B cell (primary cell): ENCODE results near the gene ULBP1. TPM values are rescaled to one million over a fixed set of nuclear protein-coding genes. Genes with fewer than 3 reads are reported as not detected.

Experiments used
- ATAC-seq: fragments of 200-7000 bp; cut with Tn5 transposase; one replicate; pipeline ENCODE4 v1.10.0; 2021; ENCODE audit warnings: low read depth, mild to moderate bottlenecking, moderate number of reproducible peaks, moderate library complexity
- CTCF ChIA-PET: fragments of 350-600 bp; sonication (Branson Sonifier 250); formaldehyde crosslinking; loops from one replicate; lab custom pipeline; 2021; ENCODE audit warnings: antibody characterized with exemption, inconsistent platforms; lab: Charles Lee
- POLR2A ChIA-PET: fragments of 350-600 bp; sonication (Branson Sonifier 250); formaldehyde crosslinking; loops from one replicate; lab custom pipeline; 2021; ENCODE audit warnings: antibody characterized with exemption; lab: Charles Lee
- DNase-seq: peaks from one replicate; pipeline ENCODE4 v3.0.0; 2013
- H2AFZ ChIP-seq: 2 replicates; pipeline ENCODE4 v1.6.1; 2012; ENCODE audit warnings: mild to moderate bottlenecking, low read depth, low read length; ENCODE audit not compliant: insufficient read depth, poor library complexity, severe bottlenecking
- H3K27ac ChIP-seq, 2 donors: 1 replicate in 1 of 2; 2 replicates in 1 of 2; pipeline ENCODE4 v1.5.1; 2012 to 2013; ENCODE audit warnings: low read length in 2 of 2, mild to moderate bottlenecking in 2 of 2, moderate library complexity in 1 of 2
- H3K27me3 ChIP-seq, 4 experiments: fragments of 200-600 bp in 1 of 4; sonication (generic) in 1 of 4; replicated peaks in 1 of 4; 1 replicate in 2 of 4; 2 replicates in 2 of 4; pipeline versions ENCODE4 v1.6.1 to v1.7.0; 2013 to 2016; ENCODE audit warnings: low read length in 3 of 4, mild to moderate bottlenecking in 2 of 4, mixed read lengths in 1 of 4, moderate library complexity in 1 of 4; ENCODE audit not compliant: insufficient read depth in 4 of 4, control insufficient read depth in 3 of 4; ENCODE audit errors: control extremely low read depth in 1 of 4
- H3K36me3 ChIP-seq, 2 experiments: replicated peaks in 1 of 2; 1 replicate in 1 of 2; 2 replicates in 1 of 2; pipeline versions ENCODE4 v1.6.1 to v1.7.1; 2013; ENCODE audit warnings: low read length in 1 of 2; ENCODE audit not compliant: insufficient read depth in 2 of 2, control insufficient read depth in 1 of 2; ENCODE audit errors: control extremely low read depth in 1 of 2, extremely low read depth in 1 of 2
- H3K4me1 ChIP-seq, 2 donors: fragments of 200-600 bp in 1 of 2; sonication (generic) in 1 of 2; 1 replicate in 1 of 2; 2 replicates in 1 of 2; pipeline versions ENCODE4 v1.5.1 to v1.6.1; 2013 to 2017; ENCODE audit warnings: low read length in 2 of 2; ENCODE audit not compliant: control insufficient read depth in 2 of 2, insufficient read depth in 2 of 2
- H3K4me2 ChIP-seq: replicated peaks from 2 replicates; pipeline ENCODE3; 2012; ENCODE audit warnings: mild to moderate bottlenecking, low read depth, low read length; ENCODE audit not compliant: poor library complexity, severe bottlenecking
- H3K4me3 ChIP-seq, 5 experiments: fragments of 200-600 bp in 1 of 5; sonication (generic) in 1 of 5; 1 replicate in 3 of 5; 2 replicates in 2 of 5; pipeline versions ENCODE4 v1.5.1 to v1.7.0; 2011 to 2016; ENCODE audit warnings: low read length in 4 of 5, mild to moderate bottlenecking in 4 of 5, low read depth in 2 of 5, control low read depth in 1 of 5, moderate library complexity in 1 of 5; ENCODE audit not compliant: insufficient read depth in 1 of 5; ENCODE audit errors: control extremely low read depth in 1 of 5, extremely low read depth in 1 of 5
- H3K79me2 ChIP-seq: fragments of 200-600 bp; sonication (generic); one replicate; pipeline ENCODE4 v1.6.0; 2016; ENCODE audit warnings: low read length; ENCODE audit not compliant: control insufficient read depth, insufficient read depth
- H3K9ac ChIP-seq: fragments of 200-600 bp; sonication (generic); 2 replicates; pipeline ENCODE4 v1.6.1; 2017; ENCODE audit warnings: mild to moderate bottlenecking, low read length, moderate library complexity
- H3K9me3 ChIP-seq, 3 donors: one replicate each; pipeline versions ENCODE4 v1.6.1 to v1.7.1; 2013; ENCODE audit warnings: low read length in 2 of 3; ENCODE audit not compliant: control insufficient read depth in 2 of 3, insufficient read depth in 1 of 3; ENCODE audit errors: control extremely low read depth in 1 of 3
- H4K20me1 ChIP-seq: 2 replicates; pipeline ENCODE4 v1.6.0; 2012; ENCODE audit warnings: mild to moderate bottlenecking, low read length; ENCODE audit not compliant: insufficient read depth, control insufficient read depth, poor library complexity, severe bottlenecking
- H3K27ac Mint-ChIP-seq: one replicate; pipeline ENCODE4 v1.8.0; 2021; ENCODE audit warnings: mixed read lengths
- H3K27me3 Mint-ChIP-seq: one replicate; pipeline ENCODE4 v1.8.0; 2021; ENCODE audit warnings: mixed read lengths
- H3K4me1 Mint-ChIP-seq: one replicate; pipeline ENCODE4 v1.8.0; 2021; ENCODE audit warnings: mixed read lengths
- H3K4me3 Mint-ChIP-seq: one replicate; pipeline ENCODE4 v1.8.0; 2021; ENCODE audit warnings: mixed read lengths
- H3K9me3 Mint-ChIP-seq: one replicate; pipeline ENCODE4 v1.8.0; 2022; ENCODE audit warnings: mixed read lengths; ENCODE audit not compliant: insufficient read depth
- CTCF ChIP-seq: fragments of 200-600 bp; IDR thresholded peaks from one replicate; pipeline ENCODE4 v1.8.0; 2022; ENCODE audit warnings: antibody characterized with exemption, mild to moderate bottlenecking
- EZH2 ChIP-seq: IDR thresholded peaks from 2 replicates; pipeline ENCODE4 v1.6.1; 2012; ENCODE audit warnings: borderline replicate concordance, low read depth, mild to moderate bottlenecking, moderate library complexity, low read length; ENCODE audit not compliant: insufficient read depth, poor library complexity, severe bottlenecking
- WGBS: methylation state at CpG from one replicate; pipeline ENCODE4 v1.1.5; 2013; ENCODE audit warnings: missing lambda C conversion rate; ENCODE audit not compliant: insufficient coverage; 5-methylcytosine and 5-hydroxymethylcytosine counted together
- intact Hi-C: fragments of 100-400 bp; cut with micrococcal nuclease; formaldehyde crosslinking; loops from one replicate; pipeline ENCODE4 v1.10.0; 2022
- polyA plus RNA-seq: library from polyadenylated mRNA; depleted of rRNA; stranded (reverse); fragments of >200 nt; gene quantifications from 2 replicates; pipeline ENCODE4 v1.2.3, GENCODE V29; 2012
- total RNA-seq, 2 donors: library from RNA; stranded (reverse); fragments of 120-200 nt in 1 of 2; gene quantifications; 1 replicate in 1 of 2; 2 replicates in 1 of 2; pipeline versions ENCODE4 v1.2.3 to v1.2.4, GENCODE V29; 2013 to 2022

ULBP1 gene
- total and polyA plus RNA-seq, 2 donors (not counting 1 experiment from before 2014, with no cell fraction given): 0.04 to 0.12 TPM

GRCh38 chr6:150005761-150006651, 42.3 kb downstream of the ULBP1 start:
- DNase-seq: no peak
- WGBS: 93% methylated on average over 10 of the region's 14 CpGs
- peak overlapping the region; percentile 96 for H3K4me3 Mint-ChIP-seq
- peak overlapping the region; percentile 97 for H3K27ac Mint-ChIP-seq
- peak overlapping the region; percentile 87 for H3K9ac ChIP-seq
- peaks cover 19% of the 10 kb centered on the region for H3K27me3 Mint-ChIP-seq
- H3K9me3 ChIP-seq: peaks cover 0 to 10% (median 3%) of the 10 kb centered on the region in 3 donors
- peak overlapping the region in 4 of 5 experiments; percentile 64 to 86 (median 76) for H3K4me3 ChIP-seq
- ATAC-seq: no peak
- peaks cover 0 to 37% (median 14%) of the 10 kb centered on the region in 4 experiments for H3K27me3 ChIP-seq
- H4K20me1 ChIP-seq: no peaks in the 10 kb centered on the region
- H3K27ac ChIP-seq: peak overlapping the region in 1 of 2 donors; percentile 97
- ChIA-PET POLR2A (no interaction called here), CTCF (interaction anchor here (0.8 to 2.1 kb wide), 6 partner anchors 13 to 389 kb away, joined by 3 to 4 read pairs (median 3); no protein-coding TSS in a partner anchor)
- H3K9me3 Mint-ChIP-seq: peaks cover 3% of the 10 kb centered on the region
- H3K36me3 ChIP-seq: no peaks in the 10 kb centered on the region
- H2AFZ ChIP-seq: peak overlapping the region; percentile 76
- peaks cover 29% of the 10 kb centered on the region for H3K4me1 Mint-ChIP-seq
- peak overlapping the region; percentile 95 for H3K4me2 ChIP-seq
- H3K4me1 ChIP-seq: peaks cover 16 to 27% of the 10 kb centered on the region in 2 donors
- intact Hi-C loops: loop anchor here (1.0 to 10.0 kb wide), 5 partner anchors 15 to 1389 kb away; partner anchors contain the start of genes GINM1, LATS1, ULBP3 and ZBTB2
- H3K79me2 ChIP-seq: no peaks in the 10 kb centered on the region
- TF ChIP-seq CTCF: no peak
- TF ChIP-seq EZH2: no peak
